Kidney (tissue), 14 donors: Measurements from ENCODE around the gene ERAL1. TPM values are rescaled to one million over a fixed set of nuclear protein-coding genes. Genes with fewer than 3 reads are reported as not detected.

Experiments used
- DNase-seq, 5 donors: peaks; one replicate each; pipeline ENCODE4 v3.0.0-alpha.2; 2013 to 2020
- FAIRE-seq: peaks from 2 replicates; lab custom pipeline; 2012; peaks lifted over from hg19 to GRCh38; lab: Jason Lieb, UNC
- H3K27ac ChIP-seq, 2 donors: one replicate each; pipeline ENCODE4 v1.7.0; 2013; ENCODE audit warnings: low read depth in 2 of 2, low read length in 2 of 2, inconsistent platforms in 1 of 2
- H3K27me3 ChIP-seq: one replicate; pipeline ENCODE4 v1.7.1; 2013; ENCODE audit warnings: low read length, inconsistent platforms; ENCODE audit not compliant: control insufficient read depth, insufficient read depth
- H3K36me3 ChIP-seq, 3 donors: one replicate each; pipeline versions ENCODE4 v1.7.0 to v1.7.1; 2013; ENCODE audit warnings: low read length in 3 of 3, control low read depth in 1 of 3, inconsistent platforms in 1 of 3; ENCODE audit not compliant: insufficient read depth in 3 of 3, control insufficient read depth in 2 of 3
- H3K4me1 ChIP-seq, 3 donors: one replicate each; pipeline versions ENCODE4 v1.7.0 to v1.7.1; 2013; ENCODE audit warnings: low read length in 3 of 3, inconsistent platforms in 1 of 3, low read depth in 1 of 3; ENCODE audit not compliant: control insufficient read depth in 2 of 3, insufficient read depth in 2 of 3
- H3K4me3 ChIP-seq, 3 donors: one replicate each; pipeline versions ENCODE4 v1.7.0 to v1.8.1; 2013; ENCODE audit warnings: low read length in 3 of 3, control low read depth in 1 of 3, inconsistent platforms in 1 of 3
- H3K9ac ChIP-seq, 3 donors: one replicate each; pipeline versions ENCODE4 v1.7.0 to v1.7.1; 2013; ENCODE audit warnings: low read length in 3 of 3, control low read depth in 1 of 3, inconsistent platforms in 1 of 3
- H3K9me3 ChIP-seq, 3 donors: one replicate each; pipeline versions ENCODE4 v1.7.0 to v1.7.1; 2013; ENCODE audit warnings: low read length in 3 of 3, control low read depth in 1 of 3, inconsistent platforms in 1 of 3; ENCODE audit not compliant: control insufficient read depth in 2 of 3, insufficient read depth in 1 of 3
- CTCF ChIP-seq: IDR thresholded peaks from 3 replicates; pipeline ENCODE4 v1.5.1; 2012; ENCODE audit warnings: mild to moderate bottlenecking, moderate library complexity, borderline replicate concordance; ENCODE audit not compliant: insufficient read depth; ENCODE audit errors: extremely low read depth
- intact Hi-C: fragments of 100-400 bp; cut with DNase I; formaldehyde crosslinking; loops from one replicate; pipeline ENCODE4 v1.11.1; 2022
- polyA plus RNA-seq: library from polyadenylated mRNA; stranded (reverse); fragments of 350-450 nt; fragmentation: Illumina TruSeq; extraction: RNeasy Lipid Tissue Mini Kit (QIAGEN cat#74804); gene quantifications from one replicate; pipeline ENCODE4 v1.2.3, GENCODE V29; 2014; ENCODE audit warnings: low read depth, low replicate concordance; ENCODE audit not compliant: insufficient read depth
- total RNA-seq: library from RNA; stranded (reverse); fragmentation: NEBNext Ultra II Directional; extraction: Animal tissue kit (Norgen Biotek cat#: 25700); gene quantifications from one replicate; pipeline ENCODE4 v1.2.1, GENCODE V29; 2021
- donor health status: control.
- donor health status: control.
- donor health status: control.
- donor health status: control.
- donor health status: control.
- donor health status: DM: yes; HTN: yes; CAD: no.
- donor health status: Normal renal cell carcinoma (clear cell type).

Gene ERAL1
- total and polyA plus RNA-seq, 2 donors from 2014 or later: 29.5 to 71.6 TPM

GRCh38 chr17:28885951-28886350 lies 31.1 kb downstream of the ERAL1 start:
- Histone ChIP-seq H3K27me3 (no peaks in the 10 kb centered on the region), H3K9ac (no peak overlapping the region), H3K27ac (no peak overlapping the region), H3K9me3 (no peaks in the 10 kb centered on the region), H3K4me1 (peaks cover 0 to 3% (median 0%) of the 10 kb centered on the region in 3 donors), H3K4me3 (no peak overlapping the region), H3K36me3 (peaks cover 0 to 38% (median 19%) of the 10 kb centered on the region in 3 donors)
- FAIRE-seq (no peak), DNase-seq (no peak)
- intact Hi-C loops: no loop called here
- TF ChIP-seq CTCF: no peak

DNA sequence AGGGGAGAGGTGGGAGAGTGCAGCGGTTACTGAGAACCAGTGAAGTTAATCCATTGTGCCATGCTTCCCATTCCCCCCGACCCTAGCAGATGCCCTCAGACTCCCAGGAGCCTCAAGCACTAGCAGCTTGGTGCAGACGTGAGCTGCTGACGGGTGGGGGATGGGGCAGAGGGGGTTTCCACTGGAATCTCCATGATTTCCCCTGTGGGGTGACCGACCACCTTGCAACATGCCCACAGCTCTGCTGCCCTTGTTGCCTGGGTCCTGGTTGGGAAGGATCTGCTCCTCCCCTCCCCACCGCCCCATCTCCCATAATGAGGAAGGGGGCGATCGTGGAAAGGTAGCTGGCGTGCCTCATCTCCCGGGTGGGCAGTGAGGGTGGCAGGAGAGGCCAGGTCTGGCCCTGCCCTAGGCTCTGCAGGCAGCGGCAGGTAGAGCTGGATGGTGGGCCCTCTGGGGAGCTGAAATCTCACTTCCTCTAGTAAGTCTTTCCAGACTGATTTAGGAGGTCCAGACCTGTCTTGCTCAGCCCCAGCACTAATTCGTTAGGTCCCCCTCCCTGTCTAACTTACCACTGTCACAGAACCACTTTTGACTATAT lies 33.2 kb downstream of the ERAL1 start:
- H3K27me3 ChIP-seq: no peaks in the 10 kb centered on the region
- H3K9ac ChIP-seq: no peak overlapping the region
- FAIRE-seq (no peak), DNase-seq (no peak)
- TF ChIP-seq CTCF: no peak
- H3K36me3 ChIP-seq: peaks cover 0 to 19% (median 7%) of the 10 kb centered on the region in 3 donors
- no peak overlapping the region for H3K4me3 ChIP-seq
- H3K4me1 ChIP-seq: peaks cover 0 to 18% (median 15%) of the 10 kb centered on the region in 3 donors
- intact Hi-C loops: no loop called here
- H3K9me3 ChIP-seq: no peaks in the 10 kb centered on the region
- no peak overlapping the region for H3K27ac ChIP-seq

DNA sequence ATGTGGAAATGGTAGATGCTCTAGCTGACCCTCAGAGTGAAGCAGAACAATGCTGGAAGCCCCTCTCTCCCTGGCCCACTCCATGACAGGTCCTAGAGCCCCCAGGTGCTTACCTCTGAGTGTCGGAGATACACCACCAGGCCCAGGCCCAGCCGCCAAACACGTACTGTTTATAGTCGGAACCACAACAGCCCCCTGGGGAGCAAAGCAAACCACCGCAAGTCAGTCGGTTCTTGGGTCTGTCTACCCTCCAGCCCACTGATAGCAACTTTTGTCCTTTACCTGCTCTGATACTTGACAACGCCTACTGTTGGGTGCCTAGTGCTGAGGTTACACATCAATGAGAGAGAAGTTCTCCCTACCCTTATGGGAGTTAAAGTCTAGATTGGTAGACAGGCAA lies 34.0 kb downstream of the ERAL1 start:
- Histone ChIP-seq H3K27ac (no peak overlapping the region), H3K4me1 (peaks cover 0 to 23% (median 19%) of the 10 kb centered on the region in 3 donors), H3K36me3 (peaks cover 0 to 16% (median 7%) of the 10 kb centered on the region in 3 donors), H3K9ac (no peak overlapping the region), H3K9me3 (no peaks in the 10 kb centered on the region), H3K4me3 (no peak overlapping the region), H3K27me3 (no peaks in the 10 kb centered on the region)
- FAIRE-seq (no peak), DNase-seq (no peak)
- TF ChIP-seq CTCF: no peak
- intact Hi-C loops: no loop called here
